C4-2B (cell line): ENCODE data around the gene FGFR3.

ENCODE experiments used
- H3K27ac ChIP-seq: fragments of 450-650 bp; 2 replicates; pipeline ENCODE4 v1.5.1; 2017
- ZFX ChIP-seq: fragments of 450-650 bp; IDR thresholded peaks from 2 replicates; pipeline ENCODE4 v1.6.1; 2017
- TF ChIP-seq, protein P1 (sequence below): fragments of 450-650 bp; conservative IDR thresholded peaks from 2 replicates; pipeline ENCODE4 v1.5.1; 2017; ENCODE audit warnings: mild to moderate bottlenecking

FGFR3 gene

GRCh38 chr4:1857931-1858330 is 64.8 kb downstream of the FGFR3 start:
- H3K27ac ChIP-seq: no peak overlapping the region; the same call in 1 of the 2 replicates
- TF ChIP-seq, protein P1, sequence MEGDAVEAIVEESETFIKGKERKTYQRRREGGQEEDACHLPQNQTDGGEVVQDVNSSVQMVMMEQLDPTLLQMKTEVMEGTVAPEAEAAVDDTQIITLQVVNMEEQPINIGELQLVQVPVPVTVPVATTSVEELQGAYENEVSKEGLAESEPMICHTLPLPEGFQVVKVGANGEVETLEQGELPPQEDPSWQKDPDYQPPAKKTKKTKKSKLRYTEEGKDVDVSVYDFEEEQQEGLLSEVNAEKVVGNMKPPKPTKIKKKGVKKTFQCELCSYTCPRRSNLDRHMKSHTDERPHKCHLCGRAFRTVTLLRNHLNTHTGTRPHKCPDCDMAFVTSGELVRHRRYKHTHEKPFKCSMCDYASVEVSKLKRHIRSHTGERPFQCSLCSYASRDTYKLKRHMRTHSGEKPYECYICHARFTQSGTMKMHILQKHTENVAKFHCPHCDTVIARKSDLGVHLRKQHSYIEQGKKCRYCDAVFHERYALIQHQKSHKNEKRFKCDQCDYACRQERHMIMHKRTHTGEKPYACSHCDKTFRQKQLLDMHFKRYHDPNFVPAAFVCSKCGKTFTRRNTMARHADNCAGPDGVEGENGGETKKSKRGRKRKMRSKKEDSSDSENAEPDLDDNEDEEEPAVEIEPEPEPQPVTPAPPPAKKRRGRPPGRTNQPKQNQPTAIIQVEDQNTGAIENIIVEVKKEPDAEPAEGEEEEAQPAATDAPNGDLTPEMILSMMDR: no peak
- TF ChIP-seq ZFX: no peak
